MV-4-11 (cell line): ENCODE data around the gene BACH2.

Experiments used
- DNase-seq: peaks from one replicate; lab custom pipeline; 2025; lab: John Stamatoyannopoulos, UW

The BACH2 gene

GRCh38 chr6:90237350-90237990 is 59.2 kb downstream of the BACH2 start:
- DNase-seq, result no peak

GRCh38 chr6:90233994-90234393 is 62.6 kb downstream of the BACH2 start:
- DNase-seq, result no peak

- DNase-seq, result no peak
Observed at GRCh38 chr6:90233213-90233612, 63.4 kb downstream of the BACH2 start.

- DNase-seq, result no peak
Observed at GRCh38 chr6:90231798-90232197, 64.8 kb downstream of the BACH2 start.

GRCh38 chr6:90231308-90231707 is 65.3 kb downstream of the BACH2 start:
- no peak for DNase-seq

- no peak for DNase-seq
Observed at GRCh38 chr6:90230548-90231215, 66.0 kb downstream of the BACH2 start.

- DNase-seq, result no peak
Observed at GRCh38 chr6:90229331-90230010, 67.2 kb downstream of the BACH2 start.

GRCh38 chr6:90227673-90228072 is 69.0 kb downstream of the BACH2 start:
- DNase-seq, result no peak

GRCh38 chr6:90227213-90227612 is 69.4 kb downstream of the BACH2 start:
- DNase-seq, result no peak

- DNase-seq, result no peak
Observed at GRCh38 chr6:90226257-90226656, 70.4 kb downstream of the BACH2 start.

- DNase-seq, result no peak
Observed at GRCh38 chr6:90224196-90224595, 72.4 kb downstream of the BACH2 start.

GRCh38 chr6:90222724-90223198 is 73.9 kb downstream of the BACH2 start:
- peak; percentile 9 for DNase-seq

GRCh38 chr6:90222008-90222407 is 74.6 kb downstream of the BACH2 start:
- DNase-seq, result no peak

GRCh38 chr6:90221403-90221802 is 75.2 kb downstream of the BACH2 start:
- no peak for DNase-seq

- no peak for DNase-seq
Observed at GRCh38 chr6:90220273-90220672, 76.4 kb downstream of the BACH2 start.

GRCh38 chr6:90219209-90219985 is 77.2 kb downstream of the BACH2 start:
- no peak for DNase-seq

- DNase-seq, result no peak
Observed at GRCh38 chr6:90218959-90219208, 77.8 kb downstream of the BACH2 start.

- no peak for DNase-seq
Observed at GRCh38 chr6:90217506-90218127, 79.0 kb downstream of the BACH2 start.

- DNase-seq, result peak; percentile 31
Observed at GRCh38 chr6:90216072-90216977, 80.3 kb downstream of the BACH2 start.

GRCh38 chr6:90214966-90215365 is 81.7 kb downstream of the BACH2 start:
- DNase-seq, result no peak

GRCh38 chr6:90214461-90214860 is 82.2 kb downstream of the BACH2 start:
- peak; percentile 67 for DNase-seq
